CD14-positive monocyte (primary cell): ENCODE measurements around the gene CCDC134. TPM values are rescaled to one million over a fixed set of nuclear protein-coding genes. Genes with fewer than 3 reads are reported as not detected.

Experiments used
- DNase-seq, 3 donors: peaks; one replicate each; pipeline ENCODE4 v3.0.0-alpha.2; 2011 to 2022
- H2AFZ ChIP-seq: 2 replicates; pipeline ENCODE4 v1.6.0; 2012; ENCODE audit warnings: mild to moderate bottlenecking, low read depth, low read length, inconsistent platforms; ENCODE audit not compliant: insufficient read depth, poor library complexity, severe bottlenecking
- H3K27ac ChIP-seq, 2 donors: 1 replicate in 1 of 2; 2 replicates in 1 of 2; pipeline ENCODE4 v1.5.1; 2012 to 2013; ENCODE audit warnings: low read length in 2 of 2, control low read depth in 1 of 2, inconsistent platforms in 1 of 2, low read depth in 1 of 2, mild to moderate bottlenecking in 1 of 2
- H3K27me3 ChIP-seq, 2 donors: one replicate each; pipeline versions ENCODE4 v1.6.0 to v1.6.1; 2011 to 2013; ENCODE audit warnings: low read length in 2 of 2; ENCODE audit not compliant: control insufficient read depth in 2 of 2, insufficient read depth in 2 of 2
- H3K36me3 ChIP-seq, 2 donors: replicated peaks in 1 of 2; 1 replicate in 1 of 2; 2 replicates in 1 of 2; pipeline versions ENCODE4 v1.5.1 to v1.6.1; 2012 to 2013; ENCODE audit warnings: low read length in 2 of 2, control low read depth in 1 of 2, inconsistent platforms in 1 of 2, mild to moderate bottlenecking in 1 of 2; ENCODE audit not compliant: insufficient read depth in 2 of 2, control insufficient read depth in 1 of 2
- H3K4me1 ChIP-seq, 2 donors: 1 replicate in 1 of 2; 2 replicates in 1 of 2; pipeline versions ENCODE4 v1.5.1 to v1.6.1; 2012 to 2013; ENCODE audit warnings: low read length in 2 of 2, control low read depth in 1 of 2, inconsistent platforms in 1 of 2, mild to moderate bottlenecking in 1 of 2, moderate library complexity in 1 of 2; ENCODE audit not compliant: insufficient read depth in 2 of 2, control insufficient read depth in 1 of 2
- H3K4me2 ChIP-seq: replicated peaks from 2 replicates; pipeline ENCODE3; 2012; ENCODE audit warnings: low read length, moderate library complexity, mild to moderate bottlenecking; ENCODE audit not compliant: poor library complexity, severe bottlenecking; ENCODE audit errors: extremely low read depth
- H3K4me3 ChIP-seq, 3 experiments: fragments of 200-600 bp in 1 of 3; sonication (generic) in 1 of 3; replicated peaks in 1 of 3; 1 replicate in 2 of 3; 2 replicates in 1 of 3; pipeline ENCODE4 v1.5.1; 2011 to 2013; ENCODE audit warnings: low read length in 3 of 3, mild to moderate bottlenecking in 3 of 3, control low read depth in 2 of 3, low read depth in 2 of 3, inconsistent platforms in 1 of 3, moderate library complexity in 1 of 3
- H3K79me2 ChIP-seq: 2 replicates; pipeline ENCODE4 v1.6.0; 2012; ENCODE audit warnings: mild to moderate bottlenecking, control low read depth, inconsistent platforms, low read length, moderate library complexity; ENCODE audit not compliant: insufficient read depth
- H3K9ac ChIP-seq: 2 replicates; pipeline ENCODE4 v1.6.0; 2017; ENCODE audit warnings: low read length, mild to moderate bottlenecking; ENCODE audit not compliant: insufficient read depth, poor library complexity, severe bottlenecking
- H3K9me3 ChIP-seq, 2 donors: replicated peaks in 1 of 2; 1 replicate in 1 of 2; 2 replicates in 1 of 2; pipeline versions ENCODE4 v1.5.1 to v1.6.1; 2012 to 2013; ENCODE audit warnings: low read length in 2 of 2, control low read depth in 1 of 2; ENCODE audit not compliant: control insufficient read depth in 1 of 2, insufficient read depth in 1 of 2
- H4K20me1 ChIP-seq: 2 replicates; pipeline ENCODE4 v1.6.0; 2012; ENCODE audit warnings: mild to moderate bottlenecking, low read length, control low read depth, moderate library complexity; ENCODE audit not compliant: insufficient read depth
- H3K27ac Mint-ChIP-seq, 7 donors: one replicate each; pipeline ENCODE4 v1.8.0; 2020; ENCODE audit warnings: mild to moderate bottlenecking in 7 of 7, mixed read lengths in 7 of 7, moderate library complexity in 6 of 7, inconsistent platforms in 2 of 7
- H3K27me3 Mint-ChIP-seq, 3 donors: one replicate each; pipeline ENCODE4 v1.8.0; 2021 to 2022; ENCODE audit warnings: low read depth in 3 of 3, mild to moderate bottlenecking in 3 of 3, mixed read lengths in 3 of 3, moderate library complexity in 3 of 3, inconsistent platforms in 1 of 3
- H3K36me3 Mint-ChIP-seq, 2 donors: one replicate each; pipeline ENCODE4 v1.8.0; 2020; ENCODE audit warnings: mixed read lengths in 2 of 2, inconsistent platforms in 1 of 2, mild to moderate bottlenecking in 1 of 2
- H3K4me1 Mint-ChIP-seq: one replicate; pipeline ENCODE4 v1.8.0; 2020; ENCODE audit warnings: mild to moderate bottlenecking, mixed read lengths
- H3K4me3 Mint-ChIP-seq, 2 donors: one replicate each; pipeline ENCODE4 v1.8.0; 2020; ENCODE audit warnings: mild to moderate bottlenecking in 2 of 2, mixed read lengths in 2 of 2, moderate library complexity in 1 of 2
- H3K9me3 Mint-ChIP-seq, 7 donors: one replicate each; pipeline ENCODE4 v1.8.0; 2020 to 2022; ENCODE audit warnings: mixed read lengths in 7 of 7, mild to moderate bottlenecking in 6 of 7, moderate library complexity in 6 of 7, inconsistent platforms in 2 of 7
- CTCF ChIP-seq: fragments of 200-600 bp; IDR thresholded peaks from one replicate; pipeline ENCODE4 v1.8.0; 2022; ENCODE audit warnings: antibody characterized with exemption, mild to moderate bottlenecking
- whole genome bisulfite sequencing: methylation state at CpG from one replicate; pipeline ENCODE4 v1.1.5; 2013; ENCODE audit warnings: missing lambda C conversion rate; ENCODE audit not compliant: insufficient coverage; 5-methylcytosine and 5-hydroxymethylcytosine counted together
- intact Hi-C, 2 donors: fragments of 100-400 bp; cut with micrococcal nuclease; formaldehyde crosslinking; loops; one replicate each; pipeline versions ENCODE4 v1.15.0 to v1.15.1; 2023
- polyA plus RNA-seq, 3 donors: library from polyadenylated mRNA; depleted of rRNA in 1 of 3; unstranded in 2 of 3; stranded (reverse) in 1 of 3; fragments of 300-500 nt in 2 of 3; fragments of >200 nt in 1 of 3; fragmentation: Illumina TruSeq in 2 of 3; gene quantifications; 1 replicate in 2 of 3; 2 replicates in 1 of 3; pipeline ENCODE4 v1.2.3, GENCODE V29; 2012 to 2021

CCDC134 gene
- polyA plus RNA-seq, 3 donors, result 2.1 to 5.3 (median 2.4) TPM

- peaks cover 30% of the 10 kb centered on the region for H3K79me2 ChIP-seq
- Mint-ChIP-seq H3K4me1 (peaks cover 34% of the 10 kb centered on the region), H3K36me3 (peaks cover 12 to 20% of the 10 kb centered on the region in 2 donors), H3K4me3 (peak overlapping the region in 1 of 2 donors; percentile 6), H3K27me3 (peaks cover 0 to 3% (median 0%) of the 10 kb centered on the region in 3 donors), H3K27ac (peak overlapping the region; percentile 98 to 100 (median 99)), H3K9me3 (no peaks in the 10 kb centered on the region)
- peaks cover 15% of the 10 kb centered on the region for H4K20me1 ChIP-seq
- H3K27me3 ChIP-seq, result no peaks in the 10 kb centered on the region
- DNase-seq, result peak; percentile 61 to 78 (median 68)
- WGBS, result 36% methylated on average over 6 of the region's 6 CpGs
- peak overlapping the region; percentile 72 to 97 for H3K27ac ChIP-seq
- no peaks in the 10 kb centered on the region for H3K9me3 ChIP-seq
- H3K4me2 ChIP-seq, result peak overlapping the region; percentile 81
- intact Hi-C loops, result loop anchor here in 1 of 2 donors (5.0 to 10.0 kb wide), 2 partner anchors 111 to 367 kb away; partner anchors contain the start of genes ACO2 and PHF5A
- H3K9ac ChIP-seq, result no peak overlapping the region
- peaks cover 6 to 17% of the 10 kb centered on the region in 2 donors for H3K36me3 ChIP-seq
- peak overlapping the region in 1 of 3 experiments; percentile 83 for H3K4me3 ChIP-seq
- TF ChIP-seq CTCF, result no peak
- peaks cover 28 to 32% of the 10 kb centered on the region in 2 donors for H3K4me1 ChIP-seq
- H2AFZ ChIP-seq, result no peak overlapping the region
Observed at GRCh38 chr22:41831383-41831782, 30.9 kb downstream of the CCDC134 start.

GRCh38 chr22:41831828-41832552 is 31.5 kb downstream of the CCDC134 start:
- Histone ChIP-seq H3K27me3 (no peaks in the 10 kb centered on the region), H3K4me1 (peaks cover 28 to 32% of the 10 kb centered on the region in 2 donors), H3K4me2 (peak overlapping the region; percentile 81), H3K36me3 (peaks cover 12 to 17% of the 10 kb centered on the region in 2 donors), H2AFZ (peak overlapping the region; percentile 58), H3K79me2 (peaks cover 36% of the 10 kb centered on the region), H4K20me1 (peaks cover 20% of the 10 kb centered on the region), H3K9me3 (no peaks in the 10 kb centered on the region), H3K4me3 (peak overlapping the region; percentile 44 to 83 (median 63)), H3K9ac (peak overlapping the region; percentile 93), H3K27ac (peak overlapping the region; percentile 95 to 97)
- WGBS, result 0% methylated on average over 13 of the region's 17 CpGs
- H3K36me3 Mint-ChIP-seq, result peaks cover 13 to 20% of the 10 kb centered on the region in 2 donors
- H3K9me3 Mint-ChIP-seq, result no peaks in the 10 kb centered on the region
- peak overlapping the region; percentile 98 to 100 (median 99) for H3K27ac Mint-ChIP-seq
- H3K4me1 Mint-ChIP-seq, result peaks cover 34% of the 10 kb centered on the region
- DNase-seq, result no peak
- no peak for TF ChIP-seq CTCF
- intact Hi-C loops, result loop anchor here in 1 of 2 donors (2.0 to 10.0 kb wide), 3 partner anchors 51 to 367 kb away; partner anchors contain the start of genes ACO2 and PHF5A
- H3K4me3 Mint-ChIP-seq, result peak overlapping the region; percentile 95 to 97
- peaks cover 0 to 3% (median 0%) of the 10 kb centered on the region in 3 donors for H3K27me3 Mint-ChIP-seq
